ENCODE results near the gene RAB11FIP4. TPM values are rescaled to one million over a fixed set of nuclear protein-coding genes. Genes with fewer than 3 reads are reported as not detected.
A peak's percentile ranks its signal among the peaks of the same experiment; 100 is the strongest.

Gene RAB11FIP4
- total and polyA plus RNA-seq, 12 donors = 0.48 to 3.8 (median 2.3) TPM

DNA sequence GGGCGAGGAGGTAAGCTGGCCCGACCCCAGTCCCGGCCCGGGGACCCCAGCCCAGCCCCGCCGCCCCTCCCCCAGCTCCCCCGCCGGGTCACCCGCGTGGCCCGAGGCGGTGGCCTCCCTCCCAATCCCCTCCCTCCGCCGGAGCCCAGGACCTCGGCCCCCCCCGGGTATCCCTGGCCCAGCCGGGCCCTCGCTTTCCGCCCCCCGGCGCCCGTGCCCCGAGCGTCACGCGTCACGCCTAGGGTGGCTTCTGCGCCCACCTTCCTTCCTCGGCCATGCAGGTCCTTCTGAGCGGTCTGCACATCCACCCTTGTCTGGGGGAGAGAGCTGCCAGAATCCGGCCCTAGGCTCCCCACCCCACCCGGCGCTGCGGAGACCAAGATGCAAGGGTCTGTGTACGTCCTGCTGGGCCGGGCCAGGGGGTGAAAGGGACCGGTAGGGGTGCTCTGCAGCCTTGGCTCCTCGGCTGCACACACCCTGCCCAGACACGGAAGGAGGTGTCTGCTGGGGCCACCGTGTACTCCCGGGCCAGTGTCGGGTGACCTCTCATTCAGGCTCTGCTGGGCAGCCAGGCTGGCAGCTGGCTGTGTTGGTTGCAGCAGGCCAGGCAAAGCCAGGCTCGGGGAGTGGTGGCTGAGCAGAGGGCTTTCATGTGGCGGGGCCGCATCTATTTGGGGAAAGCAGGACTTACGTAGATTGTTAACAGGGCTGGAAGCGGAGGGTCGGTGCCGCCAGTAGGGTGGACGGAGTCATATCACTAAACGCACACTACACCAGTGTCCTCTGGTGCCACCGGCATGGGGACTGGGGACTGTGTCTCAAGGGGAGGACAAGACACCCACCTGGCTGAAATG lies 754 bp downstream of the RAB11FIP4 start:
- H3K4me1 ChIP-seq (replicated peaks in 1 of 2) = no peaks in the 10 kb centered on the region
- peaks cover 11% of the 10 kb centered on the region for H3K27me3 ChIP-seq
- intact Hi-C loops (cut with DNase I) = no loop called here
- 21 to 92% (median 57%) methylated on average over 5 to 52 of the region's 52 CpGs for WGBS, 4 donors
- TF ChIP-seq, protein P1, sequence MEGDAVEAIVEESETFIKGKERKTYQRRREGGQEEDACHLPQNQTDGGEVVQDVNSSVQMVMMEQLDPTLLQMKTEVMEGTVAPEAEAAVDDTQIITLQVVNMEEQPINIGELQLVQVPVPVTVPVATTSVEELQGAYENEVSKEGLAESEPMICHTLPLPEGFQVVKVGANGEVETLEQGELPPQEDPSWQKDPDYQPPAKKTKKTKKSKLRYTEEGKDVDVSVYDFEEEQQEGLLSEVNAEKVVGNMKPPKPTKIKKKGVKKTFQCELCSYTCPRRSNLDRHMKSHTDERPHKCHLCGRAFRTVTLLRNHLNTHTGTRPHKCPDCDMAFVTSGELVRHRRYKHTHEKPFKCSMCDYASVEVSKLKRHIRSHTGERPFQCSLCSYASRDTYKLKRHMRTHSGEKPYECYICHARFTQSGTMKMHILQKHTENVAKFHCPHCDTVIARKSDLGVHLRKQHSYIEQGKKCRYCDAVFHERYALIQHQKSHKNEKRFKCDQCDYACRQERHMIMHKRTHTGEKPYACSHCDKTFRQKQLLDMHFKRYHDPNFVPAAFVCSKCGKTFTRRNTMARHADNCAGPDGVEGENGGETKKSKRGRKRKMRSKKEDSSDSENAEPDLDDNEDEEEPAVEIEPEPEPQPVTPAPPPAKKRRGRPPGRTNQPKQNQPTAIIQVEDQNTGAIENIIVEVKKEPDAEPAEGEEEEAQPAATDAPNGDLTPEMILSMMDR (IDR thresholded peaks at IDR 0.05) = no peak
- TF ChIP-seq POLR2A (IDR thresholded peaks at IDR 0.05) = no peak
- H3K27ac ChIP-seq = no peak overlapping the region
- H3K36me3 ChIP-seq (replicated peaks in 1 of 2) = no peaks in the 10 kb centered on the region
- DNase-seq = peak in 1 of 7 donors; percentile 66
- peak overlapping the region in 1 of 4 donors; percentile 48 for H3K4me3 ChIP-seq
- no peaks in the 10 kb centered on the region for H3K9me3 ChIP-seq (replicated peaks in 1 of 3)

DNA sequence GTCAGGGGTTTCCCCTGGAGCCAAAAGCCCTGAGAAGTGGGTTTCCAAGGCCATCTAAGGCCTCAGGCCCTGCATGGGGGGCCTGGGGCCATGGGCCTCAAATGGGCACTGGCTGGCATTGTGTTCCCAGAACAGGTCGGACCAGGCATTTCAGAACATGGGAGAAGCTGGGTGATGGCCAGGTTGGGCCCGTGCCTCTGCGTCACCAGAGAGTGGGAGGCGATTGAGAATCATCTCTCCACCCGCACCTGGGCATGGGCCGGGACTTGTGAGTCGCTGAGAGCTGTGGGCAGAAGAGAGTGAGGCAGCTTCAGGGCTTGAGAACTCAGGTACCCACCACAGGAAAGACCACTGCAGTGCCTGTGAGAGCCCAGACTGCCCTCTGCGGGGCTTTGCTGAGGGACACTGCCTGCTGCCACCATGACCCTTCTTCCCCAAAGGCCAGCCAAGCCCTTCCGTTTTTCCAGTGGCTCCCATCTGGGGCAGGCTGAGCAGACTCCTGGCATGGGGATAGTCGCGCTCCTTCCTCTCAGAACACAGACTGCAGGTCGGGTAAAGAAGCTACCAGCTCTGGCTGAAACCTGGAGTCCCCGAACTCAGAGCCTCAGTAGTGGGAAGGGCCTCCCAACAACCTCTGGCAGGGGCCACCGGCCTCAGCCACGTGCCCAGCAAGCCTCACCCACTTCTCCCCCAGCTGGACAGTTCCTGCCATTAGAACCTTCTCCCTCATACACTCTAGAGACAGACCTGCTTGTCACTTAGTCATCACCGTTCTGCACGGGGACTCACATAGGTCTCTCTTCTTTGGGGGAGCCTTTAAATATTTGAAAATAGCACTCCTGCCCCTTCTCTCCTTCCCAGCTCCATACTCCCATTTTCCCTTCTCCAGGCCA lies 1.6 kb downstream of the RAB11FIP4 start:
- peak in 1 of 7 donors; percentile 53 for DNase-seq
- Histone ChIP-seq H3K36me3 (replicated peaks in 1 of 2) (no peaks in the 10 kb centered on the region), H3K9me3 (replicated peaks in 1 of 3) (no peaks in the 10 kb centered on the region), H3K27ac (no peak overlapping the region), H3K27me3 (peaks cover 11% of the 10 kb centered on the region), H3K4me3 (no peak overlapping the region), H3K4me1 (replicated peaks in 1 of 2) (no peaks in the 10 kb centered on the region)
- TF ChIP-seq POLR2A (IDR thresholded peaks at IDR 0.05) = no peak
- TF ChIP-seq, protein P1 (IDR thresholded peaks at IDR 0.05) = no peak
- 73 to 85% (median 81%) methylated on average over 10 to 17 of the region's 17 CpGs for WGBS, 4 donors
- intact Hi-C loops (cut with DNase I) = no loop called here

DNA sequence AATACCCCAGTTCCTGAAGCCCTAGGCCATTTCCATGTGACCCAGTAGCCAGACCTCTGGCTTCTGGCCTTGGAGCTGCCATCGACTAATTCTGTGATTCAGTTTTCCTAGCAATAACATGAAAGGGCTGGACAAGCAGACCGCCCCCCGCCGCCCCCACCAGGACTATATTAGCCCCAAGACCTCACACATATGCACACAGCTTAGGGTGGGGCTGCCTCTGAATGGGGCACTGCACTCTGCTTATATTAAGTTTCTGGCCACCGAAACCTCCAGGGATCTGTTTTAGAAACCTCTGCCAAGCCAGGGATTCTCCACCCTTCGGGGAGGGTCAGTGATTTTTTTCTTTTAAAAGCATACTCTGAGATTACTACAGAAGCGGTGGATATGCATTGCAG lies 2.3 kb downstream of the RAB11FIP4 start:
- Histone ChIP-seq H3K36me3 (replicated peaks in 1 of 2) (no peaks in the 10 kb centered on the region), H3K27me3 (peaks cover 11% of the 10 kb centered on the region), H3K4me3 (no peak overlapping the region), H3K9me3 (replicated peaks in 1 of 3) (no peaks in the 10 kb centered on the region), H3K4me1 (replicated peaks in 1 of 2) (no peaks in the 10 kb centered on the region), H3K27ac (no peak overlapping the region)
- TF ChIP-seq, protein P1 (IDR thresholded peaks at IDR 0.05) = no peak
- TF ChIP-seq POLR2A (IDR thresholded peaks at IDR 0.05) = no peak
- WGBS, 4 donors = 74 to 85% (median 82%) methylated on average over 7 of the region's 7 CpGs
- peak in 1 of 7 donors; percentile 40 for DNase-seq
- intact Hi-C loops (cut with DNase I) = no loop called here

DNA sequence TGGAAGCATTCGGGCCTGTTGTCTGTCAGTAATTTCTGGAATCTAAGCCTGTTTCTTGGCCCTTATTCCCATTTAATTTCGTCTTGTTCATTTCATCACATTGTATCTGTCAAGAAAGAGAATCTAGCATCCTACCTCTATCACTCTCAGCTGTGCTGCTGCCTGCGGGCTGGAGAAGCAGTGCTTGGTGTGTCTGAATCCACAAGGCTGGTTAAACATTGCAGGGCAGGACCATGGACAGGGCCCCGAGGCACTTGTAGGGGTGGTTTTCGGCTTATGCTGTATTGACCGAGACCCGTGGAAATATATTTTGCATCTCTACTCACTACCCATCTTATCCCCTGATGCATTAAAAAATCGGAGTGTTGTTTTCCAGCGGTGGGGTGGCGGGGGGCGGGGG lies 3.1 kb downstream of the RAB11FIP4 start:
- intact Hi-C loops (cut with DNase I) = no loop called here
- no peak for TF ChIP-seq POLR2A (IDR thresholded peaks at IDR 0.05)
- TF ChIP-seq, protein P1 (IDR thresholded peaks at IDR 0.05) = no peak
- peaks cover 11% of the 10 kb centered on the region for H3K27me3 ChIP-seq

More for the DNA sequence above, 3.1 kb downstream of the RAB11FIP4 start:
- Histone ChIP-seq H3K9me3 (replicated peaks in 1 of 3) (no peaks in the 10 kb centered on the region), H3K4me1 (replicated peaks in 1 of 2) (no peaks in the 10 kb centered on the region), H3K27ac (no peak overlapping the region), H3K4me3 (no peak overlapping the region), H3K36me3 (replicated peaks in 1 of 2) (no peaks in the 10 kb centered on the region)
- peak; percentile 50 to 76 (median 71) for DNase-seq
- WGBS, 4 donors = 16 to 21% (median 16%) methylated on average over 11 of the region's 11 CpGs
